SK-N-MC (cell line): ENCODE data around the gene CSMD2.

ENCODE experiments used
- EZH2 ChIP-seq: fragments of 200-600 bp; sonication (generic); IDR thresholded peaks from one replicate; pipeline ENCODE4 v1.6.1; 2017; ENCODE audit warnings: antibody characterized with exemption
- POLR2AphosphoS5 ChIP-seq: IDR thresholded peaks from 2 replicates; pipeline ENCODE4 v1.6.1; 2012; ENCODE audit warnings: mild to moderate bottlenecking, low read depth, low read length, borderline replicate concordance

- TF ChIP-seq EZH2: no peak
- no peak for TF ChIP-seq POLR2AphosphoS5
Observed at GRCh38 chr1:34113887-34114286, 51.1 kb downstream of the CSMD2 start.
